GM21390 (cell line): ENCODE results near the gene DUOX2.
"Not testable (repeated sequence)": the region's sequence is repeated elsewhere in the genome, so short reads cannot be mapped to it uniquely, and the experiment has no call there.

Source experiments
- ATAC-seq: cut with Tn5 transposase; IDR thresholded peaks from one replicate; pipeline ENCODE4 v1.9.1; 2021; ENCODE audit not compliant: unreplicated experiment

The DUOX2 gene

GRCh38 chr15:45077391-45077790 is 36.6 kb downstream of the DUOX2 start:
- ATAC-seq = not testable (repeated sequence)

GRCh38 chr15:45075440-45076320 is 38.3 kb downstream of the DUOX2 start:
- not testable (repeated sequence) for ATAC-seq

GRCh38 chr15:45073602-45074001 is 40.4 kb downstream of the DUOX2 start:
- ATAC-seq = not testable (repeated sequence)

- ATAC-seq = not testable (repeated sequence)
These were observed 44.0 kb downstream of the DUOX2 start for GRCh38 chr15:45069942-45070360.

- ATAC-seq = no peak
These were observed 49.6 kb downstream of the DUOX2 start for GRCh38 chr15:45064386-45064785.

GRCh38 chr15:45062301-45062700 is 51.7 kb downstream of the DUOX2 start:
- not testable (repeated sequence) for ATAC-seq

GRCh38 chr15:45058690-45059675 is 55.0 kb downstream of the DUOX2 start:
- not testable (repeated sequence) for ATAC-seq

GRCh38 chr15:45052676-45053075 is 61.3 kb downstream of the DUOX2 start:
- ATAC-seq = not testable (repeated sequence)

- ATAC-seq = no peak
These were observed 63.4 kb downstream of the DUOX2 start for GRCh38 chr15:45050587-45050986.

GRCh38 chr15:45048794-45049631 is 65.0 kb downstream of the DUOX2 start:
- peak; percentile 54 for ATAC-seq

- ATAC-seq = not testable (repeated sequence)
These were observed 65.6 kb downstream of the DUOX2 start for GRCh38 chr15:45048449-45048793.

- not testable (repeated sequence) for ATAC-seq
These were observed 69.7 kb downstream of the DUOX2 start for GRCh38 chr15:45044270-45044669.

GRCh38 chr15:45042859-45043258 is 71.1 kb downstream of the DUOX2 start:
- not testable (repeated sequence) for ATAC-seq
